ENCODE data around the gene SLC16A1. TPM values are rescaled to one million over a fixed set of nuclear protein-coding genes. Genes with fewer than 3 reads are reported as not detected.

The SLC16A1 gene
- total and polyA plus RNA-seq, 4 donors: 28.3 to 87.3 (median 34.5) TPM

DNA sequence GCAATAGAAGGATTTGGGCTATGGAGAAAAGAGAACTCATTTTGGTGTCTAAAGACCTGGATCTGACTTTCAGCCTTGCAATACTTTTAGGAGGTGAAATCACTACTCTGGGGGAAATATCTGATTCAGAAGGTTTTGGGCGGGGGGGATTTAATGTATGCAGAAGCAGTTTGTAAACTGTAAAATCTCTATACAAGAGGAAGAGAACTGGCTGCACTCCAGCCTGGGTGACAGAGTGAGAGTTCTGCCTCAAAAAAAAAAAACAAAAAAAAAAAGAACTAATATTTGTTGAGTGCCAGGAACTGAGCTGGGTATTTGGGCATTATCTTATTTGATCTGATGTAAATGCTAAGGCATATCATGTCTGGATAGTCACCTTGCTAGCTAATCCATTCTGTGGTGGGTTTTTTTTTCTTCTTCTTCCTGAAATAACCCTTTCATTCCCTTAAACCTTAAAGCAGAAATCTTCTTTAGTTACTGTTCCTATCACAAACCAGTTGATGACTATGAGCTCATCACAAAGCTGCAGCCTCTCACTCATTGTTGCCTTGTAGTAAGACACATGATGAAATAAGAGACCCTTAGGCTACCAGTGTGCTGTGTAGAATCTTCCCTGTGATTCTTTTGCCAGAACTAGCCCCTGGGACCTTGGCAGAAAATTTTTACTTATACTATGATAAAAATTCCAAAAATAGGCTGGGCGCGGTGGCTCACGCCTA, 35.6 kb upstream of the SLC16A1 start:
- Histone ChIP-seq H3K9ac (ENCODE audit: low read depth in 1 of 2, low read length in 2 of 2) (no peak overlapping the region), H3K4me1 (ENCODE audit: control insufficient read depth in 4 of 4, insufficient read depth in 4 of 4, low read length in 3 of 4) (peaks cover 7 to 19% (median 14%) of the 10 kb centered on the region in 4 donors), H3K27me3 (ENCODE audit: control insufficient read depth in 4 of 4, insufficient read depth in 4 of 4, low read length in 3 of 4) (no peaks in the 10 kb centered on the region), H3K36me3 (ENCODE audit: control insufficient read depth in 4 of 4, insufficient read depth in 3 of 4, low read depth in 1 of 4, low read length in 3 of 4) (no peaks in the 10 kb centered on the region), H3K27ac (ENCODE audit: low read depth in 1 of 2, low read length in 2 of 2) (no peak overlapping the region), H3K9me3 (ENCODE audit: control insufficient read depth in 4 of 4, low read length in 3 of 4) (no peaks in the 10 kb centered on the region), H3K4me3 (ENCODE audit: low read depth in 1 of 3, low read length in 3 of 3) (no peak overlapping the region)
- no peak for DNase-seq (ENCODE audit: low spot score)
- 92% methylated on average over 4 of the region's 4 CpGs for WGBS
- TF ChIP-seq HNF4A (conservative IDR thresholded peaks at IDR 0.05) (no peak), NR2F2 (IDR thresholded peaks at IDR 0.05) (no peak), FOXA1 (IDR thresholded peaks at IDR 0.05) (no peak), CTCF (IDR thresholded peaks at IDR 0.05; ENCODE audit: low read depth, low read length, missing input control) (no peak), RXRA (IDR thresholded peaks at IDR 0.05) (no peak), MAX (IDR thresholded peaks at IDR 0.05) (no peak), RAD21 (IDR thresholded peaks at IDR 0.05) (no peak), GABPA (IDR thresholded peaks at IDR 0.05 in 1 of 2, conservative IDR thresholded peaks at IDR 0.05 in 1 of 2) (no peak), JUND (IDR thresholded peaks at IDR 0.05) (no peak), EGR1 (IDR thresholded peaks at IDR 0.05; ENCODE audit: low read depth in 2 of 2) (no peak)
- TF ChIP-seq, protein P1, sequence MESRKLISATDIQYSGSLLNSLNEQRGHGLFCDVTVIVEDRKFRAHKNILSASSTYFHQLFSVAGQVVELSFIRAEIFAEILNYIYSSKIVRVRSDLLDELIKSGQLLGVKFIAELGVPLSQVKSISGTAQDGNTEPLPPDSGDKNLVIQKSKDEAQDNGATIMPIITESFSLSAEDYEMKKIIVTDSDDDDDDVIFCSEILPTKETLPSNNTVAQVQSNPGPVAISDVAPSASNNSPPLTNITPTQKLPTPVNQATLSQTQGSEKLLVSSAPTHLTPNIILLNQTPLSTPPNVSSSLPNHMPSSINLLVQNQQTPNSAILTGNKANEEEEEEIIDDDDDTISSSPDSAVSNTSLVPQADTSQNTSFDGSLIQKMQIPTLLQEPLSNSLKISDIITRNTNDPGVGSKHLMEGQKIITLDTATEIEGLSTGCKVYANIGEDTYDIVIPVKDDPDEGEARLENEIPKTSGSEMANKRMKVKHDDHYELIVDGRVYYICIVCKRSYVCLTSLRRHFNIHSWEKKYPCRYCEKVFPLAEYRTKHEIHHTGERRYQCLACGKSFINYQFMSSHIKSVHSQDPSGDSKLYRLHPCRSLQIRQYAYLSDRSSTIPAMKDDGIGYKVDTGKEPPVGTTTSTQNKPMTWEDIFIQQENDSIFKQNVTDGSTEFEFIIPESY (IDR thresholded peaks at IDR 0.05): no peak

DNA sequence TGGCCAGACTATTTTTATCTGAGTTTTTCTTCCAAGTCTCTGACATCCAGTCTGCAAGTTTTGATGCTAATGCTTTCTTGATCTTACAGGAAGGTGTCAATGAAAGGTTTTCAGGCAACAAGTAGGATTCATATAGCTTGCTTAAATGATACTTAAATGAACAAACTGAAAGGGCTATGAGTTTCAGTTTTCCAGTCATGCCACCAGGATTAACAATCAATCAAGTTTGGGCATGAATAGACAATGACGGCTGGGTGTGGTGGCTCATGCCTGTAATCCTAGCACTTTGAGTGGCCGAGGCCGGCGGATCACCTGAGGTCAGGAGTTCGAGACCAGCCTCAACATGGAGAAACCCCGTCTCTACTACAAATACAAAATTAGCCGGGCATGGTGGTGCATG, 34.3 kb upstream of the SLC16A1 start:
- Histone ChIP-seq H3K4me3 (ENCODE audit: low read depth in 1 of 3, low read length in 3 of 3) (no peak overlapping the region), H3K4me1 (ENCODE audit: control insufficient read depth in 4 of 4, insufficient read depth in 4 of 4, low read length in 3 of 4) (peaks cover 7 to 19% (median 14%) of the 10 kb centered on the region in 4 donors), H3K9ac (ENCODE audit: low read depth in 1 of 2, low read length in 2 of 2) (no peak overlapping the region), H3K9me3 (ENCODE audit: control insufficient read depth in 4 of 4, low read length in 3 of 4) (no peaks in the 10 kb centered on the region), H3K27me3 (ENCODE audit: control insufficient read depth in 4 of 4, insufficient read depth in 4 of 4, low read length in 3 of 4) (no peaks in the 10 kb centered on the region), H3K27ac (ENCODE audit: low read depth in 1 of 2, low read length in 2 of 2) (no peak overlapping the region), H3K36me3 (ENCODE audit: control insufficient read depth in 4 of 4, insufficient read depth in 3 of 4, low read depth in 1 of 4, low read length in 3 of 4) (no peaks in the 10 kb centered on the region)
- TF ChIP-seq, protein P2, sequence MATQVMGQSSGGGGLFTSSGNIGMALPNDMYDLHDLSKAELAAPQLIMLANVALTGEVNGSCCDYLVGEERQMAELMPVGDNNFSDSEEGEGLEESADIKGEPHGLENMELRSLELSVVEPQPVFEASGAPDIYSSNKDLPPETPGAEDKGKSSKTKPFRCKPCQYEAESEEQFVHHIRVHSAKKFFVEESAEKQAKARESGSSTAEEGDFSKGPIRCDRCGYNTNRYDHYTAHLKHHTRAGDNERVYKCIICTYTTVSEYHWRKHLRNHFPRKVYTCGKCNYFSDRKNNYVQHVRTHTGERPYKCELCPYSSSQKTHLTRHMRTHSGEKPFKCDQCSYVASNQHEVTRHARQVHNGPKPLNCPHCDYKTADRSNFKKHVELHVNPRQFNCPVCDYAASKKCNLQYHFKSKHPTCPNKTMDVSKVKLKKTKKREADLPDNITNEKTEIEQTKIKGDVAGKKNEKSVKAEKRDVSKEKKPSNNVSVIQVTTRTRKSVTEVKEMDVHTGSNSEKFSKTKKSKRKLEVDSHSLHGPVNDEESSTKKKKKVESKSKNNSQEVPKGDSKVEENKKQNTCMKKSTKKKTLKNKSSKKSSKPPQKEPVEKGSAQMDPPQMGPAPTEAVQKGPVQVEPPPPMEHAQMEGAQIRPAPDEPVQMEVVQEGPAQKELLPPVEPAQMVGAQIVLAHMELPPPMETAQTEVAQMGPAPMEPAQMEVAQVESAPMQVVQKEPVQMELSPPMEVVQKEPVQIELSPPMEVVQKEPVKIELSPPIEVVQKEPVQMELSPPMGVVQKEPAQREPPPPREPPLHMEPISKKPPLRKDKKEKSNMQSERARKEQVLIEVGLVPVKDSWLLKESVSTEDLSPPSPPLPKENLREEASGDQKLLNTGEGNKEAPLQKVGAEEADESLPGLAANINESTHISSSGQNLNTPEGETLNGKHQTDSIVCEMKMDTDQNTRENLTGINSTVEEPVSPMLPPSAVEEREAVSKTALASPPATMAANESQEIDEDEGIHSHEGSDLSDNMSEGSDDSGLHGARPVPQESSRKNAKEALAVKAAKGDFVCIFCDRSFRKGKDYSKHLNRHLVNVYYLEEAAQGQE (IDR thresholded peaks at IDR 0.05): no peak
- no peak for TF ChIP-seq MAX (IDR thresholded peaks at IDR 0.05)
- 89% methylated on average over 7 of the region's 7 CpGs for whole genome bisulfite sequencing
- no peak for DNase-seq (ENCODE audit: low spot score)
